ENCODE results near the gene MDFI. TPM values are rescaled to one million over a fixed set of nuclear protein-coding genes. Genes with fewer than 3 reads are reported as not detected.

MDFI gene
- total and polyA plus RNA-seq, 4 donors, result 40.6 to 155 (median 151) TPM

- no peak overlapping the region for H3K4me3 ChIP-seq (ENCODE audit: low read depth, low read length)
- H3K27ac ChIP-seq (ENCODE audit: low read depth, low read length), result peak overlapping the region; percentile 89
- DNase-seq (ENCODE audit: low read depth in 4 of 6, low spot score in 6 of 6), result peak in 1 of 6 donors; percentile 65
- no peaks in the 10 kb centered on the region for H3K27me3 ChIP-seq (ENCODE audit: control insufficient read depth, insufficient read depth, low read length)
- peaks cover 60% of the 10 kb centered on the region for H3K4me1 ChIP-seq (ENCODE audit: control insufficient read depth, insufficient read depth, low read length)
- no peaks in the 10 kb centered on the region for H3K9me3 ChIP-seq (ENCODE audit: control insufficient read depth, insufficient read depth, low read length)
- peaks cover 4% of the 10 kb centered on the region for H3K36me3 ChIP-seq (ENCODE audit: control insufficient read depth, insufficient read depth, low read length)
- WGBS (ENCODE audit: insufficient coverage), result 56% methylated on average over 11 of the region's 15 CpGs
Observed at GRCh38 chr6:41697861-41698781, 59.9 kb downstream of the MDFI start.

GRCh38 chr6:41699063-41699462, 60.8 kb downstream of the MDFI start:
- H3K27ac ChIP-seq (ENCODE audit: low read depth, low read length), result peak overlapping the region; percentile 89
- no peak for DNase-seq (ENCODE audit: low read depth in 4 of 6, low spot score in 6 of 6)
- H3K9me3 ChIP-seq (ENCODE audit: control insufficient read depth, insufficient read depth, low read length), result no peaks in the 10 kb centered on the region
- 78% methylated on average over 1 of the region's 2 CpGs for WGBS (ENCODE audit: insufficient coverage)
- peaks cover 57% of the 10 kb centered on the region for H3K4me1 ChIP-seq (ENCODE audit: control insufficient read depth, insufficient read depth, low read length)
- H3K27me3 ChIP-seq (ENCODE audit: control insufficient read depth, insufficient read depth, low read length), result no peaks in the 10 kb centered on the region
- H3K36me3 ChIP-seq (ENCODE audit: control insufficient read depth, insufficient read depth, low read length), result peaks cover 6% of the 10 kb centered on the region
- H3K4me3 ChIP-seq (ENCODE audit: low read depth, low read length), result no peak overlapping the region

GRCh38 chr6:41700463-41701347, 62.4 kb downstream of the MDFI start:
- Histone ChIP-seq H3K36me3 (ENCODE audit: control insufficient read depth, insufficient read depth, low read length) (peaks cover 8% of the 10 kb centered on the region), H3K27ac (ENCODE audit: low read depth, low read length) (peak overlapping the region; percentile 41), H3K4me3 (ENCODE audit: low read depth, low read length) (no peak overlapping the region), H3K4me1 (ENCODE audit: control insufficient read depth, insufficient read depth, low read length) (peaks cover 60% of the 10 kb centered on the region), H3K9me3 (ENCODE audit: control insufficient read depth, insufficient read depth, low read length) (no peaks in the 10 kb centered on the region), H3K27me3 (ENCODE audit: control insufficient read depth, insufficient read depth, low read length) (no peaks in the 10 kb centered on the region)
- 68% methylated on average over 15 of the region's 20 CpGs for WGBS (ENCODE audit: insufficient coverage)
- no peak for DNase-seq (ENCODE audit: low read depth in 4 of 6, low spot score in 6 of 6)

GRCh38 chr6:41702089-41702745, 63.9 kb downstream of the MDFI start:
- no peak overlapping the region for H3K4me3 ChIP-seq (ENCODE audit: low read depth, low read length)
- H3K36me3 ChIP-seq (ENCODE audit: control insufficient read depth, insufficient read depth, low read length), result peaks cover 8% of the 10 kb centered on the region
- H3K9me3 ChIP-seq (ENCODE audit: control insufficient read depth, insufficient read depth, low read length), result no peaks in the 10 kb centered on the region
- H3K27ac ChIP-seq (ENCODE audit: low read depth, low read length), result no peak overlapping the region
- DNase-seq (ENCODE audit: low read depth in 4 of 6, low spot score in 6 of 6), result no peak
- peaks cover 75% of the 10 kb centered on the region for H3K4me1 ChIP-seq (ENCODE audit: control insufficient read depth, insufficient read depth, low read length)
- WGBS (ENCODE audit: insufficient coverage), result 93% methylated on average over 8 of the region's 10 CpGs
- no peaks in the 10 kb centered on the region for H3K27me3 ChIP-seq (ENCODE audit: control insufficient read depth, insufficient read depth, low read length)

- peaks cover 82% of the 10 kb centered on the region for H3K4me1 ChIP-seq (ENCODE audit: control insufficient read depth, insufficient read depth, low read length)
- no peak for DNase-seq (ENCODE audit: low read depth in 4 of 6, low spot score in 6 of 6)
- no peak overlapping the region for H3K4me3 ChIP-seq (ENCODE audit: low read depth, low read length)
- H3K9me3 ChIP-seq (ENCODE audit: control insufficient read depth, insufficient read depth, low read length), result no peaks in the 10 kb centered on the region
- H3K36me3 ChIP-seq (ENCODE audit: control insufficient read depth, insufficient read depth, low read length), result peaks cover 8% of the 10 kb centered on the region
- H3K27me3 ChIP-seq (ENCODE audit: control insufficient read depth, insufficient read depth, low read length), result no peaks in the 10 kb centered on the region
- WGBS (ENCODE audit: insufficient coverage), result 72% methylated on average over 14 of the region's 14 CpGs
- H3K27ac ChIP-seq (ENCODE audit: low read depth, low read length), result no peak overlapping the region
Observed at GRCh38 chr6:41702771-41703494, 64.7 kb downstream of the MDFI start.

Small RNAs within 50 kb of the gene (small RNA-seq; reads per million reads assigned to genes)
- not detected for gene MIR4641 (ENCODE audit: low replicate concordance)

Other genes with a start within 250 kb of the MDFI start
- 1 to 10 TPM; 3.5 to 9.0 TPM for gene FOXP4, start 92.1 kb upstream of the MDFI start, total RNA-seq
- gene FOXP4, start 92.1 kb upstream of the MDFI start, polyA plus RNA-seq (ENCODE audit: insufficient read length in 2 of 2), result 10 to 100 TPM; 15.0 to 27.8 TPM
- gene TFEB, start 97.1 kb downstream of the MDFI start, total RNA-seq, result 10 to 100 TPM; 10.4 to 17.3 TPM
- gene TFEB, start 97.1 kb downstream of the MDFI start, polyA plus RNA-seq (ENCODE audit: insufficient read length in 2 of 2), result 10 to 100 TPM; 32.1 to 35.2 TPM
- gene PGC, start 108.9 kb downstream of the MDFI start, total RNA-seq, result not detected
- gene PGC, start 108.9 kb downstream of the MDFI start, polyA plus RNA-seq (ENCODE audit: insufficient read length in 2 of 2), result not detected
- gene FRS3, start 141.4 kb downstream of the MDFI start, total RNA-seq, result 1 to 10 TPM; 7.8 to 8.6 TPM
- gene FRS3, start 141.4 kb downstream of the MDFI start, polyA plus RNA-seq (ENCODE audit: insufficient read length in 2 of 2), result 10 to 100 TPM; 37.1 to 40.8 TPM
- 1 to 10 TPM; 1.8 to 2.7 TPM for gene PRICKLE4, start 142.3 kb downstream of the MDFI start, total RNA-seq
- 1 to 10 TPM; 1.6 to 8.8 TPM for gene PRICKLE4, start 142.3 kb downstream of the MDFI start, polyA plus RNA-seq (ENCODE audit: insufficient read length in 2 of 2)
- 100 to 1,000 TPM in 1 of 2 donors, 10 to 100 TPM in 1; 42.5 to 161 TPM for gene TOMM6, start 149.2 kb downstream of the MDFI start, total RNA-seq
- gene TOMM6, start 149.2 kb downstream of the MDFI start, polyA plus RNA-seq (ENCODE audit: insufficient read length in 2 of 2), result 100 to 1,000 TPM; 141 to 142 TPM